CD4-positive, alpha-beta T cell treated with Interleukin-6 for 4 hours (primary cell): ENCODE results near the gene FOXP1.

Source experiments
- DNase-seq: peaks from one replicate; pipeline ENCODE4 v3.0.0-alpha.2; 2020; ENCODE audit warnings: mixed read lengths

The FOXP1 gene

GRCh38 chr3:71503525-71504249 lies 79.8 kb downstream of the FOXP1 start:
- no peak for DNase-seq

- DNase-seq: no peak
Measured at GRCh38 chr3:71502066-71502625, 81.4 kb downstream of the FOXP1 start.

- DNase-seq: no peak
Measured at GRCh38 chr3:71500696-71501095, 82.8 kb downstream of the FOXP1 start.

GRCh38 chr3:71499227-71499876 lies 84.2 kb downstream of the FOXP1 start:
- DNase-seq: no peak

- no peak for DNase-seq
Measured at GRCh38 chr3:71498543-71498942, 85.0 kb downstream of the FOXP1 start.

GRCh38 chr3:71497971-71498444 lies 85.5 kb downstream of the FOXP1 start:
- DNase-seq: no peak

GRCh38 chr3:71497367-71497897 lies 86.1 kb downstream of the FOXP1 start:
- DNase-seq: no peak

GRCh38 chr3:71495708-71496472 lies 87.6 kb downstream of the FOXP1 start:
- DNase-seq: peak; percentile 45

GRCh38 chr3:71494212-71494611 lies 89.3 kb downstream of the FOXP1 start:
- no peak for DNase-seq

GRCh38 chr3:71492974-71493771 lies 90.4 kb downstream of the FOXP1 start:
- peak; percentile 36 for DNase-seq

GRCh38 chr3:71492566-71492965 lies 91.0 kb downstream of the FOXP1 start:
- peak; percentile 49 for DNase-seq

- DNase-seq: no peak
Measured at GRCh38 chr3:71491154-71491752, 92.3 kb downstream of the FOXP1 start.

- no peak for DNase-seq
Measured at GRCh38 chr3:71490692-71491091, 92.8 kb downstream of the FOXP1 start.

GRCh38 chr3:71489315-71489761 lies 94.2 kb downstream of the FOXP1 start:
- peak; percentile 46 for DNase-seq

GRCh38 chr3:71488882-71489281 lies 94.6 kb downstream of the FOXP1 start:
- peak; percentile 32 for DNase-seq

GRCh38 chr3:71488391-71488809 lies 95.1 kb downstream of the FOXP1 start:
- DNase-seq: peak; percentile 35

GRCh38 chr3:71487418-71487817 lies 96.1 kb downstream of the FOXP1 start:
- DNase-seq: no peak

GRCh38 chr3:71486831-71487230 lies 96.7 kb downstream of the FOXP1 start:
- DNase-seq: peak; percentile 66

- DNase-seq: no peak
Measured at GRCh38 chr3:71485896-71486295, 97.6 kb downstream of the FOXP1 start.

GRCh38 chr3:71484452-71484851 lies 99.1 kb downstream of the FOXP1 start:
- DNase-seq: no peak

- DNase-seq: no peak
Measured at GRCh38 chr3:71484047-71484446, 99.5 kb downstream of the FOXP1 start.

GRCh38 chr3:71482771-71483170 lies 100.8 kb downstream of the FOXP1 start:
- peak; percentile 31 for DNase-seq
